Measurements from ENCODE around the gene PCNT. TPM values are rescaled to one million over a fixed set of nuclear protein-coding genes. Genes with fewer than 3 reads are reported as not detected.

PCNT gene
- total and polyA plus RNA-seq, 9 of the 15 experiments (the other 6 are each of a cell fraction or from before 2014, with no cell fraction given), result 9.1 to 53.5 (median 31.3) TPM

DNA sequence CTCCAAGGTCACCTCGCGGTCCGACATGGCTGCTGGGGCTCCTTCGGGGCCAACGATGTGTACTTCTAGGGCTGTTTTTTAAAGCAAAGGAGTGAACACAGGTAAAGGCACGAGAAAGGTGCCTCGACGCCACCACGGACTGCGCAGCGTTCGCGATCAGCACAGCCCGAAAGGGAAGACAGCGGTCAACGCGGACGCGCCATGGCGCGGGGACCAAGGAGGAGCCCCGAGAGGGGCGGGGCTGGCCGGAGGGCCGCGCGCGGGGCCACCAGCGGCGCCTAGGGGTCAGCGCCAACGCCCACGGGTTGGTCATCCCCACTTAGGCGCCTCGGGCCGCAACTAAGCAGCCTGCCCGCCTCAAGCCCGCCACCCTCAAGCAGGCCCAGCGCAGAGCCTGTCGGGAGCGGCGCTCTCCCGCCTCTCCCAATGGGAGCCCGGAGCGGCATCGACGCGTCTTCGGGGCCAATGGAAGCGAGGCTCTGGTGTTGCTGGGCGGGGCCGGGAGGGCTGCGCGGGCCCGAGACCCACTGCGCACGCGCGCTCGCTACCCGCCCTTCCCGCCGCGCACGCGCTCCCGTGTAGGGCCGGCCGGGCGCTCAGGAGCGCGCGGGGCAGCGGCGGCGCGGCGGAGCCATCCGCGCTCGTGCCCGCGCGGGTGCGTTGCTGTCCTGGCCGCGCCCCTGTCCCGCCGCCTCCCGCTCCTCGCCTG, 134.5 kb downstream of the PCNT start, which contains the start of gene DIP2A (continued):
- TF ChIP-seq, protein P1, sequence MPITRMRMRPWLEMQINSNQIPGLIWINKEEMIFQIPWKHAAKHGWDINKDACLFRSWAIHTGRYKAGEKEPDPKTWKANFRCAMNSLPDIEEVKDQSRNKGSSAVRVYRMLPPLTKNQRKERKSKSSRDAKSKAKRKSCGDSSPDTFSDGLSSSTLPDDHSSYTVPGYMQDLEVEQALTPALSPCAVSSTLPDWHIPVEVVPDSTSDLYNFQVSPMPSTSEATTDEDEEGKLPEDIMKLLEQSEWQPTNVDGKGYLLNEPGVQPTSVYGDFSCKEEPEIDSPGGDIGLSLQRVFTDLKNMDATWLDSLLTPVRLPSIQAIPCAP (CRISPR knock-in tag; IDR thresholded peaks at IDR 0.05; ENCODE audit: borderline replicate concordance), result no peak
- TF ChIP-seq LEF1 (IDR thresholded peaks at IDR 0.05) (no peak), ZC3H4 (CRISPR knock-in tag; IDR thresholded peaks at IDR 0.05; ENCODE audit: borderline replicate concordance) (no peak), POLR2AphosphoS2 (IDR thresholded peaks at IDR 0.05; ENCODE audit: low read length) (peak; percentile 81; the same call in 1 of the 2 replicates), RUNX1 (IDR thresholded peaks at IDR 0.05; ENCODE audit: low read depth) (peak; percentile 81; the same call in 1 of the 2 replicates), SIN3A (IDR thresholded peaks at IDR 0.05; ENCODE audit: borderline replicate concordance in 2 of 2, control insufficient read depth in 1 of 2, low read depth in 2 of 2, low read length in 2 of 2) (peak; percentile 87 to 91; a peak in 2 of 4 replicates), HDAC2 (IDR thresholded peaks at IDR 0.05) (no peak; the same call in 1 of the 2 replicates), SP1 (CRISPR knock-in tag; IDR thresholded peaks at IDR 0.05) (peak; percentile 96), SNIP1 (IDR thresholded peaks at IDR 0.05; ENCODE audit: low read depth) (no peak), CSDE1 (IDR thresholded peaks at IDR 0.05) (peak in 1 of 2 experiments; percentile 60; a peak in 1 of 4 replicates), ZNF23 (CRISPR knock-in tag; IDR thresholded peaks at IDR 0.05) (no peak), RBFOX2 (IDR thresholded peaks at IDR 0.05; ENCODE audit: low read depth, low read length) (peak; percentile 99), CBFA2T3 (IDR thresholded peaks at IDR 0.05) (peak; percentile 41), NEUROD1 (IDR thresholded peaks at IDR 0.05; ENCODE audit: borderline replicate concordance, low read depth, low read length, partially characterized antibody) (peak; percentile 81)
- TF ChIP-seq, protein P2, sequence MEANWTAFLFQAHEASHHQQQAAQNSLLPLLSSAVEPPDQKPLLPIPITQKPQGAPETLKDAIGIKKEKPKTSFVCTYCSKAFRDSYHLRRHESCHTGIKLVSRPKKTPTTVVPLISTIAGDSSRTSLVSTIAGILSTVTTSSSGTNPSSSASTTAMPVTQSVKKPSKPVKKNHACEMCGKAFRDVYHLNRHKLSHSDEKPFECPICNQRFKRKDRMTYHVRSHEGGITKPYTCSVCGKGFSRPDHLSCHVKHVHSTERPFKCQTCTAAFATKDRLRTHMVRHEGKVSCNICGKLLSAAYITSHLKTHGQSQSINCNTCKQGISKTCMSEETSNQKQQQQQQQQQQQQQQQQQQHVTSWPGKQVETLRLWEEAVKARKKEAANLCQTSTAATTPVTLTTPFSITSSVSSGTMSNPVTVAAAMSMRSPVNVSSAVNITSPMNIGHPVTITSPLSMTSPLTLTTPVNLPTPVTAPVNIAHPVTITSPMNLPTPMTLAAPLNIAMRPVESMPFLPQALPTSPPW (CRISPR knock-in tag; IDR thresholded peaks at IDR 0.05), result peak; percentile 89
- TF ChIP-seq, protein P3, sequence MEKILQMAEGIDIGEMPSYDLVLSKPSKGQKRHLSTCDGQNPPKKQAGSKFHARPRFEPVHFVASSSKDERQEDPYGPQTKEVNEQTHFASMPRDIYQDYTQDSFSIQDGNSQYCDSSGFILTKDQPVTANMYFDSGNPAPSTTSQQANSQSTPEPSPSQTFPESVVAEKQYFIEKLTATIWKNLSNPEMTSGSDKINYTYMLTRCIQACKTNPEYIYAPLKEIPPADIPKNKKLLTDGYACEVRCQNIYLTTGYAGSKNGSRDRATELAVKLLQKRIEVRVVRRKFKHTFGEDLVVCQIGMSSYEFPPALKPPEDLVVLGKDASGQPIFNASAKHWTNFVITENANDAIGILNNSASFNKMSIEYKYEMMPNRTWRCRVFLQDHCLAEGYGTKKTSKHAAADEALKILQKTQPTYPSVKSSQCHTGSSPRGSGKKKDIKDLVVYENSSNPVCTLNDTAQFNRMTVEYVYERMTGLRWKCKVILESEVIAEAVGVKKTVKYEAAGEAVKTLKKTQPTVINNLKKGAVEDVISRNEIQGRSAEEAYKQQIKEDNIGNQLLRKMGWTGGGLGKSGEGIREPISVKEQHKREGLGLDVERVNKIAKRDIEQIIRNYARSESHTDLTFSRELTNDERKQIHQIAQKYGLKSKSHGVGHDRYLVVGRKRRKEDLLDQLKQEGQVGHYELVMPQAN (IDR thresholded peaks at IDR 0.05; ENCODE audit: borderline replicate concordance), result peak; percentile 72; the same call in 1 of the 2 replicates
- TF ChIP-seq, protein P4, sequence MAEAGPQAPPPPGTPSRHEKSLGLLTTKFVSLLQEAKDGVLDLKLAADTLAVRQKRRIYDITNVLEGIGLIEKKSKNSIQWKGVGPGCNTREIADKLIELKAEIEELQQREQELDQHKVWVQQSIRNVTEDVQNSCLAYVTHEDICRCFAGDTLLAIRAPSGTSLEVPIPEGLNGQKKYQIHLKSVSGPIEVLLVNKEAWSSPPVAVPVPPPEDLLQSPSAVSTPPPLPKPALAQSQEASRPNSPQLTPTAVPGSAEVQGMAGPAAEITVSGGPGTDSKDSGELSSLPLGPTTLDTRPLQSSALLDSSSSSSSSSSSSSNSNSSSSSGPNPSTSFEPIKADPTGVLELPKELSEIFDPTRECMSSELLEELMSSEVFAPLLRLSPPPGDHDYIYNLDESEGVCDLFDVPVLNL (CRISPR knock-in tag; IDR thresholded peaks at IDR 0.05; ENCODE audit: low read depth), result peak; percentile 96
- TF ChIP-seq, protein P5, sequence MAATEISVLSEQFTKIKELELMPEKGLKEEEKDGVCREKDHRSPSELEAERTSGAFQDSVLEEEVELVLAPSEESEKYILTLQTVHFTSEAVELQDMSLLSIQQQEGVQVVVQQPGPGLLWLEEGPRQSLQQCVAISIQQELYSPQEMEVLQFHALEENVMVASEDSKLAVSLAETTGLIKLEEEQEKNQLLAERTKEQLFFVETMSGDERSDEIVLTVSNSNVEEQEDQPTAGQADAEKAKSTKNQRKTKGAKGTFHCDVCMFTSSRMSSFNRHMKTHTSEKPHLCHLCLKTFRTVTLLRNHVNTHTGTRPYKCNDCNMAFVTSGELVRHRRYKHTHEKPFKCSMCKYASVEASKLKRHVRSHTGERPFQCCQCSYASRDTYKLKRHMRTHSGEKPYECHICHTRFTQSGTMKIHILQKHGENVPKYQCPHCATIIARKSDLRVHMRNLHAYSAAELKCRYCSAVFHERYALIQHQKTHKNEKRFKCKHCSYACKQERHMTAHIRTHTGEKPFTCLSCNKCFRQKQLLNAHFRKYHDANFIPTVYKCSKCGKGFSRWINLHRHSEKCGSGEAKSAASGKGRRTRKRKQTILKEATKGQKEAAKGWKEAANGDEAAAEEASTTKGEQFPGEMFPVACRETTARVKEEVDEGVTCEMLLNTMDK (IDR thresholded peaks at IDR 0.05; ENCODE audit: borderline replicate concordance, insufficient read depth, low read depth, low read length, poor library complexity, severe bottlenecking), result no peak
